Measurements from ENCODE around the gene MSANTD1. TPM values are rescaled to one million over a fixed set of nuclear protein-coding genes. Genes with fewer than 3 reads are reported as not detected.

MSANTD1 gene
- total RNA-seq, 3 donors from 2014 or later (not counting 1 experiment from before 2014, with no cell fraction given) = 0.54 to 2.2 (median 1.8) TPM

DNA sequence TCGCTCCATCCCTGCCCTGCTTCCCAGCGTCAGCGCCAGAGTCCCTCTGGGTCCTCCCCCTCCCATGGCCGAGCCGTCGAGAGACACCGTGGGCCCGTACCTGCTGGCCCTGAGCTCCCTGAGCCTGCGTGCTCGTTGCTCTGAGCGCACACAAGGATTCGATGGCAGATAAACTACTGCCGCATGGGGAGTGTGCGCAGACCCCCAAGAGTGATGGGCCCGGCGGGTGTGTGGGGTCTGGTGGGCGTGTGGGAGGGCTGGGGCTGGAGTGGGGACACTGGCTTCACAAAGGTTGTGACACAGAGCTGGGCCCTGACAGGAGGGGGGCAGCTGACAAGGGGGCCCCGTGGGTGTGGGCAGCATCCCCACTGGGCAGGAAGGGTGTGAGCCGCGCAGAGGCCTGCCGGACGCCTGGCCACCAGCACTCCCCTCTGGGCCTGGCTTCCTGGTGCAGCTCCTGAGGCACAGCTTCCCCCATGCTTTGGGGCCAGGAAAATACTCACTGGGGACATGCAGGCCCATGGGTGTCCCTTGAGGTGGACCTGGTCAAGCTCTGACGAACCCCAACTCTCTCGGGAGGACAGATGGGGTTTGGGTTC is 39.1 kb downstream of the MSANTD1 start:
- Histone ChIP-seq H3K27ac (ENCODE audit: low read length) (no peak overlapping the region), H3K4me3 (ENCODE audit: low read length) (no peak overlapping the region), H3K27me3 (ENCODE audit: control insufficient read depth, insufficient read depth, low read length) (peaks cover 17% of the 10 kb centered on the region), H3K9me3 (ENCODE audit: control insufficient read depth, insufficient read depth, low read length) (no peaks in the 10 kb centered on the region), H3K36me3 (ENCODE audit: control insufficient read depth, insufficient read depth, low read length) (no peaks in the 10 kb centered on the region), H3K4me1 (ENCODE audit: control insufficient read depth, insufficient read depth, low read length) (peaks cover 31% of the 10 kb centered on the region)
- ATAC-seq = no peak
- 91% methylated on average over 24 of the region's 24 CpGs for WGBS (ENCODE audit: insufficient coverage)
- intact Hi-C loops (cut with micrococcal nuclease) = no loop called here
- Mint-ChIP-seq H3K27ac (no peak overlapping the region), H3K4me1 (peaks cover 7 to 8% of the 10 kb centered on the region in 2 donors), H3K36me3 (no peaks in the 10 kb centered on the region), H3K27me3 (ENCODE audit: low read depth in 2 of 2) (peaks cover 26 to 27% of the 10 kb centered on the region in 2 donors), H3K9me3 (no peaks in the 10 kb centered on the region), H3K4me3 (no peak overlapping the region)
- no peak for TF ChIP-seq CTCF (IDR thresholded peaks at IDR 0.05)
- no peak for DNase-seq

DNA sequence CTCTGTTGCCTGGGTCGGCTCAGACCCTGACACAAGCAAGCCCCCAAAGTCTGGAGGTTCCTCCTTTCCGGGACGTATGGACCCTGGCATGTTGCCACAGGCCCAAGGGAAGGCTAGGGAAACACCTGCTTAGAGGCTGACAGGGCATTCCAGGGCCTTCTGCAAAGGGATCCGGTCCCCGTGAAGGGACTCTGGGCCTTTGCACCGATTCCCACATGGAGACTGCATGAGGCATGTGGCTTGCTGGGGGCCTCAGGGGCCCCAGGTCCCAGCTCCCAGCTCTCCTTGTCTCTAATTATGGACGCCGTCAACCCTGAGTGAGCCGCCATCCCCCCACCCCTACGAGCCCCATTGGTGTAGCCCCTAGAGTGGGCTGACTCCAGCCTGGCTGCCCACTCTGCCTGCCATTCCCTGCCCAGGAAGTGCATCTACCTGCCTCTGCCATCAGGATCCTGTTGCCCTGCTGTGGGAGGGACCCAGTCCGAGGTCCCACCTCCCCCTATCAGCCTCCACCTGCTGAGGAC is 39.7 kb downstream of the MSANTD1 start:
- Histone ChIP-seq H3K36me3 (ENCODE audit: control insufficient read depth, insufficient read depth, low read length) (no peaks in the 10 kb centered on the region), H3K4me3 (ENCODE audit: low read length) (no peak overlapping the region), H3K27me3 (ENCODE audit: control insufficient read depth, insufficient read depth, low read length) (peaks cover 17% of the 10 kb centered on the region), H3K4me1 (ENCODE audit: control insufficient read depth, insufficient read depth, low read length) (peaks cover 35% of the 10 kb centered on the region), H3K9me3 (ENCODE audit: control insufficient read depth, insufficient read depth, low read length) (no peaks in the 10 kb centered on the region), H3K27ac (ENCODE audit: low read length) (no peak overlapping the region)
- 73% methylated on average over 11 of the region's 11 CpGs for WGBS (ENCODE audit: insufficient coverage)
- no peak for TF ChIP-seq CTCF (IDR thresholded peaks at IDR 0.05)
- no peaks in the 10 kb centered on the region for H3K36me3 Mint-ChIP-seq
- H3K4me1 Mint-ChIP-seq = peaks cover 11 to 13% of the 10 kb centered on the region in 2 donors
- intact Hi-C loops (cut with micrococcal nuclease) = no loop called here
- ATAC-seq = no peak
- no peaks in the 10 kb centered on the region for H3K9me3 Mint-ChIP-seq
- DNase-seq = no peak
- H3K27me3 Mint-ChIP-seq (ENCODE audit: low read depth in 2 of 2) = peaks cover 21% of the 10 kb centered on the region in 2 donors
- H3K27ac Mint-ChIP-seq = no peak overlapping the region
- H3K4me3 Mint-ChIP-seq = no peak overlapping the region

DNA sequence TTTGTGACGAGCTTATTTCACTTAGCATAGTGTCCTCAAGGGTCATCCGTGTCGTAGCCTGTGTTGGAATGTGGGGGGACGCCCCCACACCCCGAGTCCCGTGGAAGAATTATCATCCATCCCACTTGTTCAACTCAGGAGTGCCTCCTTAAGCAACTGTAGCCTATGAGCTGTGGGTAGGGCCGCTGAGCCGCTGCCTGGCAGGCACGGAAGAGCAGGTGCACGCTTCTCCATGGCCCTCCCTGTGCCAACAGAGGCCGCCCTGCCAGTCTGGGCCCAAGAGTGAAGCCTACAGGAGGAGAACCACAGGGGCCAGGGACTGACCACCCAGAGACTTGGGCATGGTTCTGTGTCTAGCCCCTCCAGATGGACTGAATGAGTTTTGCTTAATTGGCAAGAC is 41.5 kb downstream of the MSANTD1 start:
- intact Hi-C loops (cut with micrococcal nuclease) = no loop called here
- Histone ChIP-seq H3K4me1 (ENCODE audit: control insufficient read depth, insufficient read depth, low read length) (peaks cover 33% of the 10 kb centered on the region), H3K4me3 (ENCODE audit: low read length) (no peak overlapping the region), H3K27ac (ENCODE audit: low read length) (no peak overlapping the region), H3K9me3 (ENCODE audit: control insufficient read depth, insufficient read depth, low read length) (no peaks in the 10 kb centered on the region), H3K36me3 (ENCODE audit: control insufficient read depth, insufficient read depth, low read length) (no peaks in the 10 kb centered on the region), H3K27me3 (ENCODE audit: control insufficient read depth, insufficient read depth, low read length) (peaks cover 17% of the 10 kb centered on the region)
- no peak for DNase-seq
- no peak for TF ChIP-seq CTCF (IDR thresholded peaks at IDR 0.05)
- Mint-ChIP-seq H3K9me3 (no peaks in the 10 kb centered on the region), H3K4me1 (peaks cover 21 to 28% of the 10 kb centered on the region in 2 donors), H3K4me3 (no peak overlapping the region), H3K27me3 (ENCODE audit: low read depth in 2 of 2) (peaks cover 14 to 17% of the 10 kb centered on the region in 2 donors), H3K27ac (no peak overlapping the region), H3K36me3 (no peaks in the 10 kb centered on the region)
- no peak for ATAC-seq
- 93% methylated on average over 11 of the region's 11 CpGs for WGBS (ENCODE audit: insufficient coverage)

DNA sequence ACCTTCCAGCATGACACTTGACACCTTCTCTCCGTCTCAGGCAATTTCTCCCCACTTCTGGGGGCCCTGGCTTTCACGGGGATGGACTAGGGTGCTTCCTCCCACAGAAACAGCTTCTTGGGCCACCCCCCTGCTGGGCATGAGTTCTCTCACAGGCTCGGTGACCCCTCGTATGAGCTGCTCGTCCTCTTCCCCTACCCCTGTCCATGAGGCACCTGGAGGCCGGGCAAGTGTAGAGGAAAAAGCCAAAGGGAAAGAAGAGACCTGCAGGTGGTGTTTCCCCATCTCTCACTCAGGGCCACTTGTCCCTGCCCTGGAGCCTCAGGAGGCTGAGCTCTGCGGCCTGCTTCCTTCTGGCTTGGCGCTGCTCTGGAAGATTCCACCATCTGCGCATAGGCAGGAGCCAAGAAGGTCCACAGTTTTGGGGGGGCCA is 41.9 kb downstream of the MSANTD1 start:
- no peaks in the 10 kb centered on the region for H3K36me3 Mint-ChIP-seq
- Histone ChIP-seq H3K4me1 (ENCODE audit: control insufficient read depth, insufficient read depth, low read length) (peaks cover 29% of the 10 kb centered on the region), H3K36me3 (ENCODE audit: control insufficient read depth, insufficient read depth, low read length) (no peaks in the 10 kb centered on the region), H3K4me3 (ENCODE audit: low read length) (no peak overlapping the region), H3K9me3 (ENCODE audit: control insufficient read depth, insufficient read depth, low read length) (no peaks in the 10 kb centered on the region), H3K27me3 (ENCODE audit: control insufficient read depth, insufficient read depth, low read length) (peaks cover 17% of the 10 kb centered on the region), H3K27ac (ENCODE audit: low read length) (no peak overlapping the region)
- no peak for TF ChIP-seq CTCF (IDR thresholded peaks at IDR 0.05)
- peaks cover 21 to 28% of the 10 kb centered on the region in 2 donors for H3K4me1 Mint-ChIP-seq
- H3K9me3 Mint-ChIP-seq = no peaks in the 10 kb centered on the region
- no peak overlapping the region for H3K4me3 Mint-ChIP-seq
- no peak overlapping the region for H3K27ac Mint-ChIP-seq
- over 99% methylated on average over 7 of the region's 9 CpGs for whole genome bisulfite sequencing (ENCODE audit: insufficient coverage)
- H3K27me3 Mint-ChIP-seq (ENCODE audit: low read depth in 2 of 2) = peaks cover 14 to 17% of the 10 kb centered on the region in 2 donors
- DNase-seq (peak in 1 of 2 donors; percentile 5), ATAC-seq (no peak)
- intact Hi-C loops (cut with micrococcal nuclease) = no loop called here
